K562 (cell line): ENCODE data around the gene DYNLL1. TPM values are rescaled to one million over a fixed set of nuclear protein-coding genes. Genes with fewer than 3 reads are reported as not detected.

Experiments used
- ATAC-seq: fragments of 200-7000 bp; cut with Tn5 transposase; 3 replicates; pipeline ENCODE4 v1.9.1; 2020; ENCODE audit warnings: moderate library complexity
- Bru-seq: library from RNA; stranded (reverse); fragments of 400-500 nt; gene quantifications from one replicate; lab custom pipeline; 2021; lab: Mats Ljungman, UMichigan
- BruChase-seq, 2 experiments: library from RNA; stranded (reverse); fragments of 400-500 nt; gene quantifications; one replicate each; lab custom pipeline; 2021; lab: Mats Ljungman, UMichigan
- BruUV-seq: library from RNA; stranded (reverse); fragments of 400-500 nt; replicated peaks from 2 replicates; lab custom pipeline; 2021; lab: Mats Ljungman, UMichigan
- CTCF ChIA-PET: fragments of 300-600 bp; formaldehyde crosslinking; extraction: SDS; loops from one replicate; lab custom pipeline; 2021; ENCODE audit warnings: low intra/inter-chr PET ratio; lab: Yijun Ruan, JAX
- POLR2A ChIA-PET: fragments of 300-600, 350-650 bp; sonication (Branson Sonifier 250); formaldehyde crosslinking; extraction: SDS; loops from one replicate; lab custom pipeline; 2021; ENCODE audit warnings: antibody characterized with exemption, inconsistent platforms; lab: Yijun Ruan, JAX
- DNase-seq, 4 experiments: peaks; one replicate each; pipeline versions ENCODE4 v3.0.0 to v3.0.0-alpha.2; 2011 to 2018; ENCODE audit warnings: low spot score in 3 of 4, mixed read lengths in 3 of 4; ENCODE audit errors: extremely low read depth in 1 of 4
- FAIRE-seq: peaks from 2 replicates; lab custom pipeline; 2011; peaks lifted over from hg19 to GRCh38; lab: Jason Lieb, UNC
- H2AFZ ChIP-seq: 2 replicates; pipeline ENCODE4 v1.6.0; 2011; ENCODE audit warnings: low read depth, low read length, control low read depth, inconsistent platforms
- H3K27ac ChIP-seq: fragments of 200-600 bp; 3 replicates; pipeline ENCODE4 v1.8.0; 2011; ENCODE audit warnings: low read depth, mild to moderate bottlenecking, control low read depth, inconsistent platforms, low read length, moderate library complexity, mixed read lengths; ENCODE audit errors: extremely low read depth
- H3K27me3 ChIP-seq, 2 experiments: fragments of 300-600 bp in 1 of 2; 2 replicates in 1 of 2; 3 replicates in 1 of 2; pipeline versions ENCODE4 v1.6.0 to v1.8.0; 2011; ENCODE audit warnings: inconsistent platforms in 2 of 2, low read length in 2 of 2, mild to moderate bottlenecking in 1 of 2, mixed read lengths in 1 of 2, moderate library complexity in 1 of 2; ENCODE audit not compliant: control insufficient read depth in 2 of 2, insufficient read depth in 2 of 2
- H3K36me3 ChIP-seq: fragments of 300-600 bp; 3 replicates; pipeline ENCODE4 v1.8.0; 2011; ENCODE audit warnings: mild to moderate bottlenecking, low read length, inconsistent platforms; ENCODE audit not compliant: control insufficient read depth, insufficient read depth
- H3K4me1 ChIP-seq, 2 experiments: fragments of 200-600 bp in 1 of 2; replicated peaks in 1 of 2; 2 replicates in 1 of 2; 3 replicates in 1 of 2; pipeline versions ENCODE4 v1.5.1 to v1.8.0; 2011; ENCODE audit warnings: inconsistent platforms in 2 of 2, low read length in 2 of 2, mild to moderate bottlenecking in 1 of 2, mixed read lengths in 1 of 2, moderate library complexity in 1 of 2; ENCODE audit not compliant: control insufficient read depth in 2 of 2, insufficient read depth in 2 of 2
- H3K4me2 ChIP-seq: 2 replicates; pipeline ENCODE4 v1.6.1; 2011; ENCODE audit warnings: low read length, control low read depth, inconsistent platforms, mixed read lengths; ENCODE audit not compliant: insufficient read depth
- H3K4me3 ChIP-seq: fragments of 200-600 bp; sonication (generic), shearing (Covaris generic); 2 replicates; pipeline ENCODE4 v1.5.1; 2016; ENCODE audit warnings: control low read depth, inconsistent platforms
- H3K79me2 ChIP-seq: fragments of 200-600 bp; 3 replicates; pipeline ENCODE4 v1.8.0; 2011; ENCODE audit warnings: low read length, inconsistent platforms; ENCODE audit not compliant: control insufficient read depth, insufficient read depth
- H3K9ac ChIP-seq, 2 experiments: 2 replicates each; pipeline versions ENCODE4 v1.6.0 to v1.6.1; 2011; ENCODE audit warnings: low read depth in 2 of 2, low read length in 2 of 2, control low read depth in 1 of 2, inconsistent platforms in 1 of 2, mild to moderate bottlenecking in 1 of 2, mixed read lengths in 1 of 2; ENCODE audit not compliant: insufficient read depth in 1 of 2
- H3K9me1 ChIP-seq: one replicate; pipeline ENCODE4 v1.6.0; 2011; ENCODE audit warnings: inconsistent platforms, mild to moderate bottlenecking, low read length, moderate library complexity; ENCODE audit not compliant: control insufficient read depth, insufficient read depth
- H3K9me3 ChIP-seq: replicated peaks from 2 replicates; pipeline ENCODE4 v1.5.1; 2011; ENCODE audit warnings: low read depth, low read length, inconsistent platforms; ENCODE audit not compliant: control insufficient read depth, insufficient read depth
- H4K20me1 ChIP-seq: replicated peaks from 2 replicates; pipeline ENCODE4 v1.6.1; 2011; ENCODE audit warnings: low read length, inconsistent platforms, mixed read lengths; ENCODE audit not compliant: control insufficient read depth, insufficient read depth
- GTF2F1 ChIP-seq: IDR thresholded peaks from 2 replicates; pipeline ENCODE4 v1.6.1; 2011; ENCODE audit warnings: low read depth, low read length, improper control_type of control experiment
- POLR2G ChIP-seq: fragments of 200-400 bp; formaldehyde crosslinking; IDR thresholded peaks from 2 replicates; pipeline ENCODE4 v1.6.1; 2017; ENCODE audit warnings: low read depth, mild to moderate bottlenecking, antibody characterized with exemption, low read length, moderate library complexity
- SAFB ChIP-seq: fragments of 200-400 bp; formaldehyde crosslinking; IDR thresholded peaks from 2 replicates; pipeline ENCODE4 v1.6.1; 2017; ENCODE audit warnings: low read depth, low read length, borderline replicate concordance
- ZFX ChIP-seq: sonication (generic); formaldehyde crosslinking; IDR thresholded peaks from 2 replicates; pipeline ENCODE4 v1.8.0; 2022; ENCODE audit warnings: mild to moderate bottlenecking, missing genetic modification reagents, moderate library complexity
- ZNF212 ChIP-seq: fragments of 450-650 bp; formaldehyde crosslinking; IDR thresholded peaks from 2 replicates; pipeline ENCODE4 v1.4.0; 2020; ENCODE audit warnings: mild to moderate bottlenecking
- WGBS: fragments of 100-300 bp; shearing (Covaris generic); methylation state at CpG from one replicate; pipeline ENCODE4 v1.1.6; 2016; ENCODE audit warnings: low coverage, mixed read lengths; ENCODE audit not compliant: insufficient coverage; ENCODE audit errors: missing lambda C conversion rate; 5-methylcytosine and 5-hydroxymethylcytosine counted together
- in situ Hi-C: fragments of 300-500 bp; cut with MboI; formaldehyde crosslinking; loops from 4 replicates; pipeline ENCODE4 v1.15.0; 2018; ENCODE audit warnings: inconsistent platforms, mixed read lengths
- intact Hi-C: fragments of 100-400 bp; cut with micrococcal nuclease; formaldehyde crosslinking; loops from 2 replicates; pipeline ENCODE4 v1.14.2; 2022
- long read RNA-seq, 3 experiments: library from polyadenylated mRNA in 2 of 3; library from RNA in 1 of 3; unstranded in 2 of 3; stranded (forward) in 1 of 3; transcript quantifications; one replicate each; pipeline ENCODE4 v2.0.0, GENCODE V29; 2019 to 2022
- polyA minus RNA-seq, 3 experiments: library from RNA; depleted of rRNA, polyadenylated mRNA; stranded (reverse); fragments of >200 nt; gene quantifications; 2 replicates each; pipeline ENCODE4 v1.2.3, GENCODE V29; 2011
- polyA plus RNA-seq, 8 experiments: library from polyadenylated mRNA; depleted of rRNA in 4 of 8; stranded (reverse) in 5 of 8; unstranded in 3 of 8; fragments of >200 nt; fragmentation: Nextera tagmentation in 2 of 8; fragmentation: Illumina TruSeq in 1 of 8; extraction: Ambion mirVana in 2 of 8; extraction: Trizol in 1 of 8; gene quantifications; 2 replicates each; pipeline versions ENCODE4 v1.2.1 to v1.2.3, GENCODE V29; 2011 to 2014; ENCODE audit warnings: inconsistent platforms in 1 of 8, missing spikeins in 1 of 8
- total RNA-seq, 7 experiments: library from RNA; depleted of rRNA in 6 of 7; stranded (reverse); fragments of >200 nt in 6 of 7; fragmentation: Illumina TruSeq in 2 of 7; extraction: Trizol in 2 of 7; gene quantifications; 2 replicates each; pipeline versions ENCODE4 v1.2.1 to v1.2.3, GENCODE V29; 2011 to 2021; ENCODE audit warnings: low replicate concordance in 1 of 7

DYNLL1 gene
- total RNA-seq (2011; cell fraction: chromatin; rRNA removed; ENCODE audit: low replicate concordance) = 64.0 and 73.7 TPM in 2 replicates
- 55.7 and 76.0 TPM in 2 replicates for total RNA-seq (2011; cell fraction: nucleolus; rRNA removed)
- 81.5 and 104 TPM in 2 replicates for total RNA-seq (2011; cell fraction: nucleoplasm; rRNA removed)
- total RNA-seq (2014; rRNA removed) = 303 and 473 TPM in 2 replicates
- total RNA-seq (2014; rRNA removed; fragmentation: Illumina TruSeq; extraction: Trizol) = 430 and 468 TPM in 2 replicates
- total RNA-seq (2015; rRNA removed; fragmentation: Illumina TruSeq; extraction: Trizol) = 587 and 631 TPM in 2 replicates
- total RNA-seq (2021) = 364 and 386 TPM in 2 replicates
- polyA plus RNA-seq (2011; rRNA removed) = 439 and 456 TPM in 2 replicates
- polyA plus RNA-seq (2011; cell fraction: cytosol; rRNA removed) = 295 and 360 TPM in 2 replicates
- 186 and 231 TPM in 2 replicates for polyA plus RNA-seq (2011; cell fraction: nucleus; rRNA removed)
- 522 and 759 TPM in 2 replicates for polyA plus RNA-seq (2012)
- 531 and 637 TPM in 2 replicates for polyA plus RNA-seq (2014; fragmentation: Illumina TruSeq; extraction: Trizol)
- polyA plus RNA-seq (2014; fragmentation: Nextera tagmentation; extraction: Ambion mirVana) = 1,000 to 10,000 TPM in 1 of 2 experiments, 100 to 1,000 TPM in 1; 921 to 1,112 TPM
- polyA plus RNA-seq (2014; rRNA removed) = 397 and 529 TPM in 2 replicates
- polyA minus RNA-seq (2011; rRNA and poly(A)+ RNA removed) = 184 and 185 TPM in 2 replicates
- 96.5 and 118 TPM in 2 replicates for polyA minus RNA-seq (2011; cell fraction: cytosol; rRNA and poly(A)+ RNA removed)
- polyA minus RNA-seq (2011; cell fraction: nucleus; rRNA and poly(A)+ RNA removed) = 34.9 and 72.1 TPM in 2 replicates
- percentile 76 among the genes with signal in this experiment for Bru-seq, nascent RNA
- percentile 70 among the genes with signal in this experiment for BruChase-seq, experiment 1, labeled RNA remaining after a 2-hour chase
- BruChase-seq, experiment 2, labeled RNA remaining after a 6-hour chase = percentile 73 among the genes with signal in this experiment
- long read RNA-seq, experiment 1, transcript DYNLL1-207 (2 exons, 719 nt) = minor isoform, 29 of 339 reads
- long read RNA-seq, experiment 1, transcript DYNLL1-210 (1 exons, 670 nt) = minor isoform, 129 of 339 reads
- long read RNA-seq, experiment 1, transcript DYNLL1-202 (3 exons, 697 nt) = minor isoform, 26 of 339 reads
- long read RNA-seq, experiment 1, transcript DYNLL1-201 (3 exons, 720 nt) = major isoform, 146 of 339 reads
- long read RNA-seq, experiment 1, partial matches to known transcripts = 0 of 339 reads
- long read RNA-seq, experiment 1, other reads (novel, unspliced or antisense) = 7 of 339 reads
- long read RNA-seq, experiment 2, transcript DYNLL1-201 (3 exons, 720 nt) = major isoform, 260 of 317 reads
- long read RNA-seq, experiment 2, transcript DYNLL1-207 (2 exons, 719 nt) = minor isoform, 18 of 317 reads
- long read RNA-seq, experiment 2, transcript DYNLL1-202 (3 exons, 697 nt) = minor isoform, 30 of 317 reads
- long read RNA-seq, experiment 2, partial matches to known transcripts = 0 of 317 reads
- long read RNA-seq, experiment 2, other reads (novel, unspliced or antisense) = 3 of 317 reads
- long read RNA-seq, experiment 3, transcript DYNLL1-201 (3 exons, 720 nt) = major isoform, 134 of 178 reads
- long read RNA-seq, experiment 3, transcript DYNLL1-207 (2 exons, 719 nt) = minor isoform, 6 of 178 reads
- long read RNA-seq, experiment 3, transcript DYNLL1-202 (3 exons, 697 nt) = minor isoform, 13 of 178 reads
- long read RNA-seq, experiment 3, transcript DYNLL1-210 (1 exons, 670 nt) = minor isoform, 12 of 178 reads
- long read RNA-seq, experiment 3, partial matches to known transcripts = 0 of 178 reads
- long read RNA-seq, experiment 3, other reads (novel, unspliced or antisense) = 7 of 178 reads

- peak; percentile 97 for FAIRE-seq
- TF ChIP-seq ZNF212 (CRISPR knock-in tag) (no peak), POLR2G (peak; percentile 100), SAFB (0 out of 2 replicates have a peak, but pooled peaks have one; percentile 31), GTF2F1 (peak; percentile 74; the same call in 1 of the 2 replicates), ZFX (peak; percentile 83)
Observed at GRCh38 chr12:120495731-120496412, at the start of gene DYNLL1. Gene DYNLL1 (plus strand): TSS chr12:120496113. CDS start chr12:120496422, 309 bp downstream.

More at GRCh38 chr12:120495731-120496412, at the start of gene DYNLL1:
- Histone ChIP-seq H3K4me2 (peak within 1 kb of the TSS; percentile 96), H3K36me3 (peaks cover 34% of the 10 kb centered on the region; the same call in 2 of the 3 replicates), H3K4me3 (peak within 1 kb of the TSS; percentile 97), H3K9me1 (no peaks in the 10 kb centered on the region), H3K27ac (peak within 1 kb of the TSS; percentile 86), H3K9ac (peak within 1 kb of the TSS; percentile 77 to 93), H3K9me3 (0 out of 2 replicates have a peak, but pooled peaks cover 2% of the 10 kb centered on the region), H2AFZ (peak within 1 kb of the TSS; percentile 85), H3K27me3 (no peaks in the 10 kb centered on the region), H3K4me1 (peaks cover 2 to 15% of the 10 kb centered on the region in 2 experiments; a peak in 3 of 5 replicates), H4K20me1 (peaks cover 12% of the 10 kb centered on the region; the same call in 1 of the 2 replicates), H3K79me2 (peaks cover 43% of the 10 kb centered on the region)
- intact Hi-C loops (loop anchor here (1.0 to 2.0 kb wide), 3 partner anchors 27 to 57 kb away; partner anchors contain the start of gene SRSF9), in situ Hi-C loops (no loop called here)
- CTCF ChIA-PET = interaction anchor here (0.6 to 0.7 kb wide), 2 partner anchors 15 to 138 kb away, joined by 3 to 4 read pairs; no protein-coding TSS in a partner anchor
- peak; percentile 98 for ATAC-seq
- POLR2A ChIA-PET = interaction anchor here (0.6 to 2.3 kb wide), 22 partner anchors 8 to 295 kb away, joined by 3 to 14 read pairs (median 4); partner anchors contain the start of genes COQ5, RNU4-2 and RPLP0
- WGBS = 1% methylated on average over 41 of the region's 53 CpGs
- BruUV-seq = no TSS peak
- peak; percentile 94 to 98 (median 96) for DNase-seq
